Mesenchymal stem cell (in vitro differentiated cells and primary cell): ENCODE measurements around the gene TRMT112.

Source experiments
- DNase-seq: peaks from one replicate; pipeline ENCODE4 v3.0.0-alpha.2; 2013
- H2AFZ ChIP-seq: one replicate; pipeline ENCODE4 v1.6.1; 2013; ENCODE audit warnings: low read depth, mild to moderate bottlenecking, control low read depth, inconsistent platforms, low read length, moderate library complexity
- H2AK5ac ChIP-seq: 2 replicates; pipeline ENCODE4 v1.6.1; 2013; ENCODE audit warnings: low read length, moderate library complexity, mild to moderate bottlenecking, inconsistent platforms; ENCODE audit not compliant: severe bottlenecking
- H2BK120ac ChIP-seq: one replicate; pipeline ENCODE4 v1.6.1; 2013; ENCODE audit warnings: low read depth, mild to moderate bottlenecking, inconsistent platforms, low read length, moderate library complexity
- H2BK12ac ChIP-seq, 2 experiments: one replicate each; pipeline ENCODE4 v1.6.1; 2013; ENCODE audit warnings: inconsistent platforms in 2 of 2, low read length in 2 of 2, mild to moderate bottlenecking in 2 of 2, moderate library complexity in 2 of 2, control low read depth in 1 of 2
- H2BK15ac ChIP-seq: one replicate; pipeline ENCODE4 v1.6.1; 2013; ENCODE audit warnings: mild to moderate bottlenecking, low read depth, inconsistent platforms; ENCODE audit not compliant: poor library complexity, severe bottlenecking
- H2BK5ac ChIP-seq: 2 replicates; pipeline ENCODE4 v1.6.1; 2013; ENCODE audit warnings: low read depth, mild to moderate bottlenecking, low read length, control low read depth, inconsistent platforms; ENCODE audit not compliant: poor library complexity, severe bottlenecking
- H3K14ac ChIP-seq, 2 experiments: one replicate each; pipeline ENCODE4 v1.6.1; 2013; ENCODE audit warnings: inconsistent platforms in 2 of 2, low read length in 2 of 2, control low read depth in 1 of 2, mild to moderate bottlenecking in 1 of 2, moderate library complexity in 1 of 2
- H3K18ac ChIP-seq, 2 experiments: one replicate each; pipeline ENCODE4 v1.6.1; 2013; ENCODE audit warnings: inconsistent platforms in 2 of 2, low read length in 2 of 2, control low read depth in 1 of 2, low read depth in 1 of 2, mild to moderate bottlenecking in 1 of 2
- H3K23ac ChIP-seq, 2 experiments: one replicate each; pipeline ENCODE4 v1.6.1; 2013; ENCODE audit warnings: inconsistent platforms in 2 of 2, low read length in 2 of 2, mild to moderate bottlenecking in 2 of 2, moderate library complexity in 2 of 2, control low read depth in 1 of 2
- H3K27ac ChIP-seq: 2 replicates; pipeline ENCODE4 v1.5.1; 2013; ENCODE audit warnings: mild to moderate bottlenecking, moderate library complexity, low read length, control low read depth, inconsistent platforms; ENCODE audit not compliant: poor library complexity, severe bottlenecking
- H3K27me3 ChIP-seq, 2 experiments: 2 replicates each; pipeline versions ENCODE4 v1.6.1 to v1.7.0; 2013; ENCODE audit warnings: low read length in 2 of 2, mild to moderate bottlenecking in 2 of 2, moderate library complexity in 2 of 2, control low read depth in 1 of 2, inconsistent platforms in 1 of 2; ENCODE audit not compliant: control insufficient read depth in 1 of 2, insufficient read depth in 1 of 2
- H3K36me3 ChIP-seq, 2 experiments: 2 replicates each; pipeline versions ENCODE4 v1.6.1 to v1.7.0; 2013; ENCODE audit warnings: low read length in 2 of 2, control low read depth in 1 of 2, inconsistent platforms in 1 of 2, low read depth in 1 of 2, mild to moderate bottlenecking in 1 of 2; ENCODE audit not compliant: insufficient read depth in 2 of 2, control insufficient read depth in 1 of 2
- H3K4ac ChIP-seq, 2 experiments: one replicate each; pipeline ENCODE4 v1.6.1; 2013; ENCODE audit warnings: inconsistent platforms in 2 of 2, low read length in 2 of 2, mild to moderate bottlenecking in 2 of 2, moderate library complexity in 2 of 2, control low read depth in 1 of 2, low read depth in 1 of 2
- H3K4me1 ChIP-seq: 2 replicates; pipeline ENCODE4 v1.6.1; 2013; ENCODE audit warnings: low read depth, low read length, control low read depth; ENCODE audit not compliant: control insufficient read depth, insufficient read depth
- H3K4me2 ChIP-seq: 2 replicates; pipeline ENCODE4 v1.6.1; 2013; ENCODE audit warnings: low read length, mild to moderate bottlenecking, inconsistent platforms; ENCODE audit not compliant: poor library complexity, severe bottlenecking
- H3K4me3 ChIP-seq, 2 experiments: 2 replicates each; pipeline versions ENCODE4 v1.5.1 to v1.7.0; 2013; ENCODE audit warnings: low read length in 2 of 2, mild to moderate bottlenecking in 2 of 2, control low read depth in 1 of 2, low read depth in 1 of 2; ENCODE audit not compliant: insufficient read depth in 1 of 2
- H3K79me1 ChIP-seq: replicated peaks from 2 replicates; pipeline ENCODE4 v1.6.1; 2013; ENCODE audit warnings: mild to moderate bottlenecking, control low read depth, low read length, inconsistent platforms; ENCODE audit not compliant: poor library complexity, severe bottlenecking
- H3K9ac ChIP-seq: 2 replicates; pipeline ENCODE4 v1.7.0; 2013; ENCODE audit warnings: mild to moderate bottlenecking, low read length, moderate library complexity
- H3K9me3 ChIP-seq: 2 replicates; pipeline ENCODE4 v1.7.0; 2013; ENCODE audit warnings: mild to moderate bottlenecking, low read length; ENCODE audit not compliant: control insufficient read depth
- H4K8ac ChIP-seq: one replicate; pipeline ENCODE4 v1.6.1; 2013; ENCODE audit warnings: inconsistent platforms, mild to moderate bottlenecking, low read length, moderate library complexity
- H4K91ac ChIP-seq: one replicate; pipeline ENCODE4 v1.6.1; 2013; ENCODE audit warnings: mild to moderate bottlenecking, low read length, inconsistent platforms
- WGBS: methylation state at CpG from one replicate; pipeline ENCODE4 v1.1.7; 2013; ENCODE audit warnings: mixed read lengths; 5-methylcytosine and 5-hydroxymethylcytosine counted together

Gene TRMT112

GRCh38 chr11:64337538-64338249, 20.3 kb upstream of the TRMT112 start:
- Histone ChIP-seq H3K23ac (no peak overlapping the region), H2BK120ac (no peak overlapping the region), H3K4ac (no peak overlapping the region), H2BK5ac (no peak overlapping the region), H2AK5ac (no peak overlapping the region), H2BK12ac (no peak overlapping the region), H3K4me2 (no peak overlapping the region), H4K91ac (no peak overlapping the region), H4K8ac (peak overlapping the region; percentile 16), H3K4me3 (no peak overlapping the region), H3K4me1 (peaks cover 19% of the 10 kb centered on the region), H3K36me3 (no peaks in the 10 kb centered on the region), H3K18ac (no peak overlapping the region), H3K9me3 (no peaks in the 10 kb centered on the region), H3K14ac (no peak overlapping the region), H2AFZ (no peak overlapping the region), H3K79me1 (no peaks in the 10 kb centered on the region), H3K27me3 (peaks cover 0 to 13% of the 10 kb centered on the region in 2 experiments), H2BK15ac (no peak overlapping the region), H3K27ac (no peak overlapping the region), H3K9ac (no peak overlapping the region)
- 90% methylated on average over 7 of the region's 8 CpGs for WGBS
- DNase-seq = no peak

DNA sequence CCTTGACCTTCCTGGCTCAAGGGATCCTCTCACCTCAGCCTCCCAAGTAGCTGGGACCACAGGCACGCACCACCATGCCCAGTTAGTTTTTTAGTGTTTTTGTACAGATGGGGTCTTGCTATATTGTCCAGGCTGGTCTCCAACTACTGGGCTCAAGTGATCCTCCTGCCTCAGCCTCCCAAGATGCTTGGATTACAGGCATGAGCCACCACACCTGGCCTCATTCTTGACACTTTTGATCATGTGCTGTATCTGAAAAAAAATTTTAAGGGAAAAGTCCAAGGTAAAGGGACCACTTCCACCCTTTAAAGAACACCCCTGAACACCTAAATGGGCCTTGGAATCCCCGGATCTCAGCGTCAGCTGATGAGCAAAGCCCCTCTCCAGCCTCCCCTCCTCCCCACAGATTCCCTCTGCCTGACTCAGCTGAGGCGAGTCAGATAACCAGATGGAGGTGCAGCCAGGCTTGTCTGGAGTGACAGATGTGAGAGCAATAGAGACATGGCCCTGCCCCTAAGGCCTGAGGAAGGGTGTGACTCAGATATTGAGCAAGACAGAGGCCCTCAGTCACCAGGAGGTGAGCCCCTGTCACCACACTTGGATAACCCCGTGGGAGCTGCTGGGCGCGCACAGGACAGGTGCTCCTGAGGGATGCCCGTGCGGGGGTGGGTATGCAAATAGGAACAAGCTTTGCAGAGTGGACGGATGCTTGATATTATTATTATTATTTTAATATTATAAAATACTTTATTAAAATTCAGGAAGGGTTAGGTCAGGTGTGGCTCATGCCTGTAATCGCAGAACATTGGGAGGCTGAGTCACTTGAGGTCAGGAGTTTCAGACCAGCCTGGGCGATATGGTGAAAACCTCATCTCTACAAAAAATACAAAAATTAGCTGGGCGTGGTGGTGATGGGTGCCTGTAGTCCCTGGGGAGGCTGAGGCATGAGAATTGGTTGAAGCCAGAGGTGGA, 17.7 kb upstream of the TRMT112 start:
- no peak overlapping the region for H3K4me2 ChIP-seq
- no peak overlapping the region for H3K4ac ChIP-seq
- H4K8ac ChIP-seq = no peak overlapping the region
- DNase-seq = peak; percentile 92
- H3K9ac ChIP-seq = no peak overlapping the region
- H3K9me3 ChIP-seq = no peaks in the 10 kb centered on the region
- H3K23ac ChIP-seq = no peak overlapping the region
- no peak overlapping the region for H2BK5ac ChIP-seq
- no peak overlapping the region for H3K18ac ChIP-seq
- no peak overlapping the region for H2AK5ac ChIP-seq
- no peaks in the 10 kb centered on the region for H3K79me1 ChIP-seq
- H3K4me3 ChIP-seq = no peak overlapping the region
- no peak overlapping the region for H3K14ac ChIP-seq
- H3K36me3 ChIP-seq = no peaks in the 10 kb centered on the region
- no peak overlapping the region for H2AFZ ChIP-seq
- 12% methylated on average over 6 of the region's 13 CpGs for WGBS
- peak overlapping the region; percentile 62 for H3K27ac ChIP-seq
- peaks cover 21% of the 10 kb centered on the region for H3K4me1 ChIP-seq
- peak overlapping the region in 1 of 2 experiments; percentile 25 for H2BK12ac ChIP-seq
- no peak overlapping the region for H2BK15ac ChIP-seq
- no peaks in the 10 kb centered on the region for H3K27me3 ChIP-seq
- no peak overlapping the region for H2BK120ac ChIP-seq
- no peak overlapping the region for H4K91ac ChIP-seq

- Histone ChIP-seq H3K27ac (no peak overlapping the region), H3K27me3 (no peaks in the 10 kb centered on the region), H3K14ac (no peak overlapping the region), H2AK5ac (no peak overlapping the region), H3K9me3 (no peaks in the 10 kb centered on the region), H2BK5ac (no peak overlapping the region), H2BK120ac (no peak overlapping the region), H3K4ac (no peak overlapping the region), H4K91ac (no peak overlapping the region), H3K23ac (no peak overlapping the region), H2AFZ (no peak overlapping the region), H2BK12ac (no peak overlapping the region), H2BK15ac (no peak overlapping the region), H3K18ac (no peak overlapping the region), H3K79me1 (no peaks in the 10 kb centered on the region), H3K9ac (no peak overlapping the region), H3K4me3 (no peak overlapping the region), H3K4me1 (peaks cover 21% of the 10 kb centered on the region), H4K8ac (peak overlapping the region; percentile 55), H3K4me2 (no peak overlapping the region), H3K36me3 (no peaks in the 10 kb centered on the region)
- DNase-seq = no peak
- 98% methylated on average over 8 of the region's 8 CpGs for WGBS
Observed at GRCh38 chr11:64333556-64333955, 16.2 kb upstream of the TRMT112 start.
